ENCODE data around the gene ENOX1. TPM values are rescaled to one million over a fixed set of nuclear protein-coding genes. Genes with fewer than 3 reads are reported as not detected.

Gene ENOX1
- polyA plus RNA-seq, 1 donor (not counting 4 experiments of a cell fraction or from before 2014, with no cell fraction given): 1.1 TPM

GRCh38 chr13:43428545-43429296 is 358.1 kb downstream of the ENOX1 start:
- FAIRE-seq: no peak
- H3K4me2 ChIP-seq (ENCODE audit: control insufficient read depth, extremely low read depth, insufficient read depth, low read depth, low read length): no peak overlapping the region
- TF ChIP-seq CTCF (optimal IDR thresholded peaks at IDR 0.05 in 1 of 3, IDR thresholded peaks at IDR 0.05 in 1 of 3, conservative IDR thresholded peaks at IDR 0.05 in 1 of 3; ENCODE audit: extremely low read depth in 1 of 3, insufficient read depth in 2 of 3, low read length in 3 of 3) (no peak), EZH2 (IDR thresholded peaks at IDR 0.05; ENCODE audit: low read length) (no peak)
- no peak overlapping the region for H3K27ac ChIP-seq (ENCODE audit: control insufficient read depth, insufficient read depth, low read length)
- H3K79me2 ChIP-seq (ENCODE audit: control insufficient read depth, insufficient read depth, low read length): no peaks in the 10 kb centered on the region
- no peaks in the 10 kb centered on the region for H3K9me3 ChIP-seq (ENCODE audit: control insufficient read depth, low read depth, low read length)
- dilution Hi-C loops (cut with MboI; ENCODE audit: extremely low pct_ligation_motif_present, low sequenced_read_pairs): no loop called here
- no peaks in the 10 kb centered on the region for H3K4me1 ChIP-seq (ENCODE audit: control insufficient read depth, extremely low read depth, insufficient read depth, low read length)
- no peaks in the 10 kb centered on the region for H3K36me3 ChIP-seq (ENCODE audit: control insufficient read depth in 2 of 2, extremely low read depth in 1 of 2, insufficient read depth in 2 of 2, low read length in 2 of 2)
- H3K27me3 ChIP-seq (ENCODE audit: control insufficient read depth, extremely low read depth, insufficient read depth, low read length): no peaks in the 10 kb centered on the region
- DNase-seq (ENCODE audit: low read depth, low spot score): no peak
- H2AFZ ChIP-seq (ENCODE audit: control insufficient read depth, low read length): no peak overlapping the region
- H3K4me3 ChIP-seq (ENCODE audit: control insufficient read depth in 2 of 3, extremely low read depth in 1 of 3, insufficient read depth in 2 of 3, low read depth in 1 of 3, low read length in 3 of 3): no peak overlapping the region
- no peaks in the 10 kb centered on the region for H4K20me1 ChIP-seq (ENCODE audit: control insufficient read depth, extremely low read depth, insufficient read depth, low read length)
- H3K9me1 ChIP-seq (ENCODE audit: control insufficient read depth, extremely low read depth, insufficient read depth, low read length): no peaks in the 10 kb centered on the region
- no peak overlapping the region for H3K9ac ChIP-seq (ENCODE audit: control insufficient read depth, extremely low read depth, insufficient read depth, low read length)

- Histone ChIP-seq H2AFZ (ENCODE audit: control insufficient read depth, low read length) (no peak overlapping the region), H3K27ac (ENCODE audit: control insufficient read depth, insufficient read depth, low read length) (no peak overlapping the region), H3K36me3 (ENCODE audit: control insufficient read depth in 2 of 2, extremely low read depth in 1 of 2, insufficient read depth in 2 of 2, low read length in 2 of 2) (no peaks in the 10 kb centered on the region), H3K4me2 (ENCODE audit: control insufficient read depth, extremely low read depth, insufficient read depth, low read depth, low read length) (no peak overlapping the region), H4K20me1 (ENCODE audit: control insufficient read depth, extremely low read depth, insufficient read depth, low read length) (no peaks in the 10 kb centered on the region), H3K27me3 (ENCODE audit: control insufficient read depth, extremely low read depth, insufficient read depth, low read length) (no peaks in the 10 kb centered on the region), H3K9me3 (ENCODE audit: control insufficient read depth, low read depth, low read length) (no peaks in the 10 kb centered on the region), H3K4me3 (ENCODE audit: control insufficient read depth in 2 of 3, extremely low read depth in 1 of 3, insufficient read depth in 2 of 3, low read depth in 1 of 3, low read length in 3 of 3) (no peak overlapping the region), H3K4me1 (ENCODE audit: control insufficient read depth, extremely low read depth, insufficient read depth, low read length) (no peaks in the 10 kb centered on the region), H3K9me1 (ENCODE audit: control insufficient read depth, extremely low read depth, insufficient read depth, low read length) (no peaks in the 10 kb centered on the region), H3K9ac (ENCODE audit: control insufficient read depth, extremely low read depth, insufficient read depth, low read length) (no peak overlapping the region), H3K79me2 (ENCODE audit: control insufficient read depth, insufficient read depth, low read length) (no peaks in the 10 kb centered on the region)
- dilution Hi-C loops (cut with MboI; ENCODE audit: extremely low pct_ligation_motif_present, low sequenced_read_pairs): no loop called here
- FAIRE-seq (no peak), DNase-seq (ENCODE audit: low read depth, low spot score) (no peak)
- TF ChIP-seq EZH2 (IDR thresholded peaks at IDR 0.05; ENCODE audit: low read length) (no peak), CTCF (optimal IDR thresholded peaks at IDR 0.05 in 1 of 3, IDR thresholded peaks at IDR 0.05 in 1 of 3, conservative IDR thresholded peaks at IDR 0.05 in 1 of 3; ENCODE audit: extremely low read depth in 1 of 3, insufficient read depth in 2 of 3, low read length in 3 of 3) (no peak)
Observed at GRCh38 chr13:43426355-43426754, 360.4 kb downstream of the ENOX1 start.

Measured in keratinocyte (primary cell).